SJCRH30 (cell line): ENCODE data around the gene TBC1D13. TPM values are rescaled to one million over a fixed set of nuclear protein-coding genes. Genes with fewer than 3 reads are reported as not detected.

Experiments used
- DNase-seq, 2 experiments: peaks; one replicate each; pipeline ENCODE4 v3.0.0-alpha.2; 2015 to 2020
- H3K27ac ChIP-seq: fragments of 250-450 bp; sonication (Bioruptor Pico); 2 replicates; pipeline ENCODE4 v1.5.1; 2020; ENCODE audit warnings: mild to moderate bottlenecking, moderate library complexity
- H3K27me3 ChIP-seq: fragments of 250-450 bp; sonication (Bioruptor Pico); 2 replicates; pipeline ENCODE4 v1.5.1; 2020; ENCODE audit warnings: mild to moderate bottlenecking, moderate library complexity
- H3K36me3 ChIP-seq: fragments of 250-450 bp; sonication (Bioruptor Pico); 2 replicates; pipeline ENCODE4 v1.5.1; 2020; ENCODE audit warnings: mild to moderate bottlenecking, moderate library complexity
- H3K4me1 ChIP-seq: fragments of 250-450 bp; sonication (Bioruptor Pico); 2 replicates; pipeline ENCODE4 v1.5.1; 2020; ENCODE audit warnings: mild to moderate bottlenecking, moderate library complexity
- H3K4me3 ChIP-seq: fragments of 250-450 bp; sonication (Bioruptor Pico); 2 replicates; pipeline ENCODE4 v1.5.1; 2020; ENCODE audit warnings: mild to moderate bottlenecking, moderate library complexity
- H3K9me3 ChIP-seq: fragments of 250-450 bp; sonication (Bioruptor Pico); replicated peaks from 2 replicates; pipeline ENCODE4 v1.5.1; 2020; ENCODE audit warnings: mild to moderate bottlenecking, moderate library complexity
- total RNA-seq: library from RNA; depleted of rRNA; stranded (reverse); fragments of >200 nt; shearing (Covaris generic); gene quantifications from 2 replicates; pipeline ENCODE4 v1.2.3, GENCODE V29; 2014

Gene TBC1D13
- total RNA-seq, 1 experiment from 2014 or later = 21.3 TPM

GRCh38 chr9:128822407-128823042, 35.5 kb downstream of the TBC1D13 start:
- H3K4me3 ChIP-seq = no peak overlapping the region
- no peak for DNase-seq
- no peak overlapping the region for H3K27ac ChIP-seq
- no peaks in the 10 kb centered on the region for H3K9me3 ChIP-seq
- 0 out of 2 replicates have a peak, but pooled peaks cover 4% of the 10 kb centered on the region for H3K4me1 ChIP-seq
- H3K36me3 ChIP-seq = peaks cover 50% of the 10 kb centered on the region
- no peaks in the 10 kb centered on the region for H3K27me3 ChIP-seq

- Histone ChIP-seq H3K27me3 (no peaks in the 10 kb centered on the region), H3K27ac (no peak overlapping the region), H3K36me3 (peaks cover 55% of the 10 kb centered on the region), H3K9me3 (no peaks in the 10 kb centered on the region), H3K4me3 (no peak overlapping the region), H3K4me1 (0 out of 2 replicates have a peak, but pooled peaks cover 4% of the 10 kb centered on the region)
- no peak for DNase-seq
These were observed 36.4 kb downstream of the TBC1D13 start for GRCh38 chr9:128823362-128823902.

DNA sequence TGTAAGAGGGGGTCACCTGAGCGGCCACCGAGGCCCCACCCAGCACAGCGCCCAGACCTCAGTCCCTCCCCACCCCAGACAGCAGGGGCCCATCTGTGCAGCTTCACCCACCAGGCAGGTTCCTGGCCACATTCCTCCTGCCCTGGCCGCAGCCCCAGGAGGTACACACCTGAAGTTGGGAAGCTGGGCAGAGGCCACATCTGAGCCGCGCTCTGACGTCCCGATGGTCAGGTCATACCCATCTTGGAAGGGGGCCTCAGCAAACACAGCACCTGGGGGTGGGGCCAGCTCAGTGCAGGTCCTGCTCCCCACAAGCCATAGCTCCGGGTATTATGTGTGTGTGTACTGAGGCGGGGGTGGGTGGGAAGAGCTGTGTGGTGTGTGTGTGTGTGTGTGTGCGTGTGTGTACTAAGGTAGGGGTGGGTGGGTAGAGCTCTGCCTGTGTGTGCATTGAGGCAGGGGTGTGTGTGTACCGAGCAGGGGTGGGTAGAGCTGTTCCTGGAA, 36.9 kb downstream of the TBC1D13 start:
- no peak overlapping the region for H3K27ac ChIP-seq
- no peak overlapping the region for H3K4me3 ChIP-seq
- H3K27me3 ChIP-seq = no peaks in the 10 kb centered on the region
- H3K4me1 ChIP-seq = 0 out of 2 replicates have a peak, but pooled peaks cover 4% of the 10 kb centered on the region
- DNase-seq = no peak
- H3K36me3 ChIP-seq = peaks cover 55% of the 10 kb centered on the region
- H3K9me3 ChIP-seq = no peaks in the 10 kb centered on the region

DNA sequence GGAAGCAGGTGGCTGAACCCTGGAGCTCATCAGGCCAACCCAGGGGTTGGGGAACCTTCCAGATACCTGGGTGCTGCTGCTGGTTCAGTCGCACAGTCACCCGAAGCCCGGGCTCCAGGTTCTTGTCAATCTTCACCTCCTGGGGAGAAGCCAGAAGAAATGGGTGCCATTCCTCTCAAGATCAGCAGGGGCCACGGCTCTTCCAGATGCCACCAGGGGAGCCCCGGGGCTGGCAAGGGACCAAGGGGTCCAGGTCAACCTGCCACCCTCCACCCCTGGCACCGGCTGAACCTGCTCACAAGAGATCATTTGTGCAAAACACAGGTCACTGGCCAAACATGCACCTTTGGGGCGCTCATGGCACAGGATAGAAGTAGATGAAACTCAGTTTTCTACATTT, 37.9 kb downstream of the TBC1D13 start:
- no peak for DNase-seq
- Histone ChIP-seq H3K36me3 (peaks cover 55% of the 10 kb centered on the region), H3K27me3 (no peaks in the 10 kb centered on the region), H3K4me3 (no peak overlapping the region), H3K4me1 (no peaks in the 10 kb centered on the region), H3K27ac (no peak overlapping the region), H3K9me3 (no peaks in the 10 kb centered on the region)

DNA sequence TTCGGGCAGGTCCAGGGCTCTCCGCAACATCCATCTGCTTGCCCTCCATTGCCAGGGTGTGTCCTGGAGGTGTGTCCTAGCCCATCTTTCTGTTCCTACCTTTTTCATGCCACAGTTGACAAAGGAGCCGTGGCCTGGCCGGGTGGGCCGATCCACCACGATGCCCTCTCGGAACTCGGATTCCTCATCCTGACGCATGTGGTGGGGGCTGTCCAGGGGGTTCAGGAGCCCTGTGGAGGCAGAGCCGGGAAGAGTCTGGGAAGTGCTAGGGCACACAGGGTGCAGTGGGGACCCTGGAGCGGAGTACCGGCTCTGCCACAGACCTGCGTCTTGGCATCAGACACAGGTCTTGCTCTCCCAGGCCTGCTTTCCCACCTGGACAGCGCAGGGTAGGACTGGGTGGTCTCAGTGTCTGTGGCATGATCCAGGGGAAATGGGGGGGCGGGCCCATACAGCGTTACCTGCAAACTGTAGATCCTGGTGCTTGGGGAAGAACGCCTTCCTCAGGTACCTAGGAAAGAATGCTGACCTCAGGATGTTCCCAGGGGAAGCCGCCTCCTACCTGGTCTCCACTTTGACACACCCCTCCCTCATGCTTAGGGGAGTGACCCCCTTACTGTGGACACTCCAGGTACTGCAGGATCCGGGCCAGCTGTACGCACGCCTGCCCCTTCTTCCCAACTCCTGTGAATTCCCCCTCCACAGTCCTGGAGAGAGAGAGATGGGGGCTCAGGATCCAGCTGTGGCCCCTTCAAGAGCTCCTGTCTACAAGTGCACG, 39.1 kb downstream of the TBC1D13 start:
- no peaks in the 10 kb centered on the region for H3K27me3 ChIP-seq
- H3K9me3 ChIP-seq = no peaks in the 10 kb centered on the region
- peaks cover 55% of the 10 kb centered on the region for H3K36me3 ChIP-seq
- DNase-seq = no peak
- no peak overlapping the region for H3K27ac ChIP-seq
- H3K4me3 ChIP-seq = no peak overlapping the region
- no peaks in the 10 kb centered on the region for H3K4me1 ChIP-seq

- Histone ChIP-seq H3K4me1 (no peaks in the 10 kb centered on the region), H3K27me3 (no peaks in the 10 kb centered on the region), H3K36me3 (peaks cover 39% of the 10 kb centered on the region), H3K9me3 (no peaks in the 10 kb centered on the region), H3K4me3 (no peak overlapping the region), H3K27ac (no peak overlapping the region)
- no peak for DNase-seq
These were observed 41.2 kb downstream of the TBC1D13 start for GRCh38 chr9:128828267-128828666.

DNA sequence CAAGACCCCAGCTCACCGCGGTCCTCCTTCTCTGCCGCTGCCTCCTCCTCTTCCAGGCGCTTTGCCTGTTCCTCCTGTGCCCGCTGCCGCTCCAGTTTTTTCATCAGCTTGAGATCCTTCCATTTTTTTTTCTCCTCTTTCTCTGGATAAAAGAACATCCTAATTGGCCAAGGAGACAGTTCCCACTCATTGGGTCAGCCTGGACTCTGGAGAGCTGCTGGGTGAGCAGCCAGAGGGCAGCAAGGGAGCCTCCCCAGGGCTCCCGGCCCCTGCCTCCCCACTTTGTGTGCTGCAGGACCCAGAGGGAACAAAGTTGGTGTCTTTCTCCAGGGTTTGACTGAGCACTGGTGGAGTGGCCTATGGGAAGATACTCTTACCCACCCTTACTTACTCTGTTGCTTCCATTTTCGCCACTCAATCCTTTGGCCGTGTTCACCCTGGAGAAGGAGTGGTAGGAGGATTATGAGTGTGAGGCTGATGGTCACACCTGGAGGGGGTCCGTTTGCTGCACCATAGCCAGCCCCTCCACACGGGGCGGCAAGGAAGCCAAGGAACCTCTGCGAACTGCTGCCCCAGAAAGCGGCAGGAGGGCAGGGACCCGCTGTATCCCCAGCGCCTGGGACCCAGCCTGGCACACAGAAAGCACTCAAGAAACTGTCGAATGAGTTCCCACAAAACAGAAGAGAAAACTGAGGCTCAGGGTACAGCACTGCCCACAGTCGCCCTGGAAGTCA, 41.8 kb downstream of the TBC1D13 start:
- H3K9me3 ChIP-seq = no peaks in the 10 kb centered on the region
- no peaks in the 10 kb centered on the region for H3K27me3 ChIP-seq
- H3K27ac ChIP-seq = peak overlapping the region; percentile 47
- H3K4me1 ChIP-seq = no peaks in the 10 kb centered on the region
- H3K36me3 ChIP-seq = peaks cover 35% of the 10 kb centered on the region
- no peak for DNase-seq
- peak overlapping the region; percentile 77 for H3K4me3 ChIP-seq

DNA sequence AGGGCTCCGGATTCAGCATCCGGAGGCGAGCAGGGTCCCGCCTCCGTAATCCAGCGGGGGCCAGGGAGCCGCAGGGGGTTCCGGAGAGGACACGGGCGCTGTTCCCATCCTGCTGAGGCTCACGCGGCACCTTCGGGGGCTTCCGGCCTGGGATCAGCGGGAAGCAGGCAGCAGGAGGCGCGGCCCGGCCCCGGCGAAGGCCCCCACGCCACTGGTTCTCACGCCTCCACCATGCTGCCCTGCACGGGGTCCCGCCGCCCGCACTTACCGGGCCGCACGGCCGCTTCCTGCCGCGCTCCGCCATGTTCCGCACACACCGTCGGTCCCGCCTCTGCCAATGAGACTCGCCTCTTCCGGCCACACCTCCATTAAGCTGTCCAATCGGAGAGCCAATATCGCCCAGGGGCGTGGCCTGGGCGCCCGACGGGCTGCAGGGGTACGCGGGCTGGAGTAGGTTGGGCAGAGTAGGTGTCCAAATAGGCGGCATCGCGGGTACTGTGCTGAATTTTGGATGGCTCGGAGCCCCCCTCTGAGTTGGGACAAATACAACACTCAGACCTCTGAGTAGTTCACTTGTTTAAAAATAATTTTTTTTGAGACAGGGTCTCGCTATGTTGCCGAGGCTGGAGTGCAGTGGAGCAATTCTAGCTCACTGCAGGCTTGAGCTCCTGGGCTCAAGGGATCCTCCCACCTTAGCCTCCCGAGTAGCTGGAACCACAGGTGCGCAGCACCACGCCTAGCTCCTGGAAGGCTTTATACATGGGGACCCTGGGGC, 42.6 kb downstream of the TBC1D13 start, which contains the start of gene SPOUT1:
SPOUT1 (minus strand) TSS at position 318 of the 775 bp plus-strand sequence; CDS start at position 304, 14 bp downstream.
- Histone ChIP-seq H3K4me3 (peak within 1 kb of the TSS; percentile 77), H3K4me1 (no peaks in the 10 kb centered on the region), H3K9me3 (no peaks in the 10 kb centered on the region), H3K27ac (peak within 1 kb of the TSS; percentile 47), H3K36me3 (peaks cover 29% of the 10 kb centered on the region), H3K27me3 (no peaks in the 10 kb centered on the region)
- DNase-seq = peak; percentile 97

GRCh38 chr9:128833696-128834095, 46.6 kb downstream of the TBC1D13 start:
- no peak overlapping the region for H3K4me3 ChIP-seq
- H3K27me3 ChIP-seq = no peaks in the 10 kb centered on the region
- no peaks in the 10 kb centered on the region for H3K36me3 ChIP-seq
- H3K27ac ChIP-seq = no peak overlapping the region
- peaks cover 4% of the 10 kb centered on the region; the same call in 1 of the 2 replicates for H3K4me1 ChIP-seq
- H3K9me3 ChIP-seq = no peaks in the 10 kb centered on the region
- no peak for DNase-seq

- H3K27ac ChIP-seq = no peak overlapping the region
These were observed 48.5 kb downstream of the TBC1D13 start for GRCh38 chr9:128835246-128836210.

GRCh38 chr9:128836509-128837145, 49.6 kb downstream of the TBC1D13 start:
- no peaks in the 10 kb centered on the region for H3K36me3 ChIP-seq
- H3K27me3 ChIP-seq = no peaks in the 10 kb centered on the region
- DNase-seq = no peak

More at GRCh38 chr9:128835246-128836210, 48.5 kb downstream of the TBC1D13 start:
- peak; percentile 69 to 71 for DNase-seq
- Histone ChIP-seq H3K4me1 (peaks cover 4% of the 10 kb centered on the region; the same call in 1 of the 2 replicates), H3K36me3 (no peaks in the 10 kb centered on the region), H3K27me3 (no peaks in the 10 kb centered on the region), H3K9me3 (no peaks in the 10 kb centered on the region), H3K4me3 (no peak overlapping the region)

GRCh38 chr9:128838338-128838737, 51.3 kb downstream of the TBC1D13 start:
- H3K36me3 ChIP-seq = no peaks in the 10 kb centered on the region
- no peak overlapping the region for H3K27ac ChIP-seq
- no peaks in the 10 kb centered on the region for H3K9me3 ChIP-seq
- no peak for DNase-seq
- H3K4me1 ChIP-seq = peaks cover 4% of the 10 kb centered on the region; the same call in 1 of the 2 replicates
- no peak overlapping the region for H3K4me3 ChIP-seq
- no peaks in the 10 kb centered on the region for H3K27me3 ChIP-seq

More at GRCh38 chr9:128836509-128837145, 49.6 kb downstream of the TBC1D13 start:
- Histone ChIP-seq H3K27ac (no peak overlapping the region), H3K4me3 (no peak overlapping the region), H3K9me3 (no peaks in the 10 kb centered on the region), H3K4me1 (peaks cover 4% of the 10 kb centered on the region; the same call in 1 of the 2 replicates)
